CD4-positive, alpha-beta T cell treated with Interleukin-6 for 4 hours (primary cell): ENCODE measurements around the gene PPP2R5B.

ENCODE experiments used
- DNase-seq: peaks from one replicate; pipeline ENCODE4 v3.0.0-alpha.2; 2020; ENCODE audit warnings: mixed read lengths

The PPP2R5B gene

DNA sequence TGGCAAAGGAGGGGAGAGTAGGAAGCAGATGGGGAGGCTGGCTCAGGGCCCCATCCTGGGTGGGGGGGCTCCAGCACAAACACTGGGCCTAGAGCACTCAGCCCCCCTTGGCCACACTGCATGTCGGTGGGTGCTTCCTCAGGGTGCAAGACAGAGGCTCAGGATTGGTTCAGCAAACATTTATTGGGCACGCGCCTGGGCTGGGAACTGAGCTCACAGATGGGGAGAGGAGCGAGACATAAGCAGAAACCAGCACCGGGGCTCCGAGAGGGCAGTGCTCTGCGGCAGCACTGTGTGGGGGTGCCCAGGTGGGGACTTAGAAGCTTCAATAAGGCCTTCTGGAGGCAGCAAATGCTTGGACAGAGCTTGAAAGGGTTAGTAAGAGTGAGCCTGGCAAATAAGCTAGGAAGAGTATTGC, 34.0 kb upstream of the PPP2R5B start:
- DNase-seq, result no peak

DNA sequence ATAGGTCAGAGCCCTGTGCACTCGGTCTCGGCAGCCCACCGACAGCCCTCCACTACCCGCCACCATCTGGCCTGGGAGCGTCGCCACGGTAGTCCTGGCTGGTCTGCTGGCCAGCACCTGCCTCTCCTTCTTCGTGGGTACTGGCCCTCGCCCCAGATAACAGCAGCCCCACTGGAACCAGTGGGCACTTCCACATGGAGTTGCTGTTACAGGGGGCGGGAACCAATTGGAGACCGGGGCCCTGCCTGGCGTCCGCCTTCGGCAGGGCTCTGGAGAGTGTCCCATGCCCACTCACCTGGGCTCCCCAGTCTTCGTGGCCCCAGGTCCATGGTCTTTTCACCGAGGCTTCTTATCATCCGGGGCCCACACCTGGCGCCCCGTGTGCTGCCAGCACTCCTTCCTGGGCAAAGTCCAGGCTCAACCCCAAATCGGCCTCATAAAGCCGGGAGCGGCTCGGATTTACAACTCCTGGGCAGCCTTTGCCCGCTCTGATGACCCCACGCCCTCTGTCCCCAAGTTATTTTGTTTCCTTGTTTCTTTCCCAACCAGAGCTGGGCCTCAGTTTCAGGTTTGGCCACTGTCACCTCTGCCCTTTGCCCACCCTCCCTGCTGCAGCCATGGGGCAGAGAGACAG, 33.2 kb upstream of the PPP2R5B start:
- no peak for DNase-seq

DNA sequence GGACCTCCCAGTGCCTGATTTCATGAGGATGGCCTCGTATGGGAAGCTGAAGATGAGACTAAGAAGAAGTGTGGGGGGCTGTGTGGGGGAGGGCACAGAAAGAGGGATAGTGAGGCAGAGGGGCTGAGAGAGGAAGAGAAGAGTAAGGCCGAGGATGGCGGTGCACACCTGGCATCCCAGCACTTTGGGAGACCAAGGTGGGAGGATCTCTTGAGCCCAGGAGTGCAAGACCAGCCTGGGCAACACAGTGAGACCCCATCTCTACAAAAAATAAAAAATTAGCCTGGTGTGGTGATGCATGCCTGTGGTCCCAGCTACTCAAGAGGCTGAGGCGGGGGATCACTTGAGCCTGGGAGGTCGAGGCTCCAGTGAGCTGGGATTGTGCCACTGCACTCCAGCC, 32.6 kb upstream of the PPP2R5B start:
- no peak for DNase-seq

DNA sequence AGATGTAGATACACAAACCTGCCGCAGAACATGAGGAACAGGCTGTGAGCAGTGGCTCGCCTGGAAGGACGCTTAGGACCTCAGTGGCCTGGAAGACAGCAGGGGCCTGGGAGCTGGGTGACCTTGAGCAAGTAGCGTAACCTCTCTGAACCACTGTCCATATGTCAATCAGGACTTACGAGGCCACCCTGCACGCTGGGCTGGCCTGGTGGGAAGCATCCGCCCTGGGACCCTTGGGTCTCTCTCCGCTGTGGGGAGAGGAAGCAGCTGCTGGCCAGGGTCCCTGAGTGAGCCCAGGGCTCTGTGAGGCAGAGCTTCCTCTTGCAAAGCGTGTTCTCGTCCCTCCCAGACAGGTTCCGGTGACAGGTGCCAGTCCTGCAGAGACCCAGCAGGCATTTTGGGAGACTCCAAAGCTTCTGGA, 32.1 kb upstream of the PPP2R5B start:
- DNase-seq, result no peak

DNA sequence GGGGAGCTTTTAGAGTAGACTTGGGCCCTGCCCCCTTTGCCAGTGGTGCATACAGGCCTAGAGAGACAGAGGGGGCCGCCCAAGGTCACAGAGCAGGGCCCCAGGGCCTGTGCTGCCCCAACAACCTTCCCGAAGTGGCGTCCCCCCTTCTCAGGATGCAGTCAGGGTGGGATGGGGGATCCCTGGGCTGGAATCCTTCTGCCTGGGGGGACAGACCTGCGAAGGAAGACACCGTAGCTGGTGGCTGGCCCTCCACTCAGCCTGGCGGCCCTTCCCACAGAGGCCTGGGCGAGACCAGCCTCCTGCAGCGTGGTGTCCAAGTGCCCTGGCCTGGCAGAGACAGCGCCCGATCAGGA, 31.7 kb upstream of the PPP2R5B start:
- no peak for DNase-seq

DNA sequence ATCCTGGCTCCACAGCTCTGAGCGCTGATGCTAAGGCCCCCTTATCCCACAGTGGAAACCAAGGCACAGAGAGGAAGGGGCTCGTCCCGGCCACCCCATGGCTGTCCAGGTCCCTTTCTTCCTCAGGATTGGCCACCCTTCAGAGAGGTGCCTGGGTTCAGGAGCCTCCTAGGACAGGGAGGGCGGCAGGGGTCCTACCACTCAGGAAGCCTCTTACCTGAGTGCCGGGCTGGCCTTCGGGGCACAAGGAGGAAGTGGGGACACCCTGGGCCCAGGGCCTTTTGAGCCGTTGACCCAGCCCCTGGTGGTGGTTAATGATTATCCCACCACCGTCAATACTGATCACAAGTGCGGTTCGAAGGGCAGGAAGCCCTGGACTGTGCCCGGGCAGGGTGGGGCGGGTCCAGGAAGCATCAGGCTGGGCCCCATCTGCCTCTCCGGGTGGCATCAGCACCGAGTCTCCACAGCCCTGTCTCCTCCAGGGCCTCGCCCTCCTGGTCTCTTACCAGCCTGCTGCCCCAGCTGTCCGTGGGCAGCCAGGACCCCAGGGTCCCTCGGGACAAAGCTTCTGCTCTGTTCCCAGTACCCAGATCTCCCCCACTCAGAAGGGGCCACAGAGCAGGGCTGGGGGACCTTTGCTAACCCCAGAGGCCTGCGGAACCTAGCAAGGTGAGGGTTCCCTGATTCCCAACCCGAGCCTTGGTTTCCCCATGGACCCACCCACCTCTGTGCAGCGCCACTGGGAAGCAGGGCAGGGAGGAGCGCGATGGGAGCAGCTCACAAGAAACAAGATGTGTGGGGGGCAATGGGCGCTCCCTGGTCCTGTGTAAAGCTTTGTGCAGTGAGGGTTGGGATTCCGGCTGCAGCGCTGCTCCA, 31.1 kb upstream of the PPP2R5B start:
- DNase-seq, result no peak

DNA sequence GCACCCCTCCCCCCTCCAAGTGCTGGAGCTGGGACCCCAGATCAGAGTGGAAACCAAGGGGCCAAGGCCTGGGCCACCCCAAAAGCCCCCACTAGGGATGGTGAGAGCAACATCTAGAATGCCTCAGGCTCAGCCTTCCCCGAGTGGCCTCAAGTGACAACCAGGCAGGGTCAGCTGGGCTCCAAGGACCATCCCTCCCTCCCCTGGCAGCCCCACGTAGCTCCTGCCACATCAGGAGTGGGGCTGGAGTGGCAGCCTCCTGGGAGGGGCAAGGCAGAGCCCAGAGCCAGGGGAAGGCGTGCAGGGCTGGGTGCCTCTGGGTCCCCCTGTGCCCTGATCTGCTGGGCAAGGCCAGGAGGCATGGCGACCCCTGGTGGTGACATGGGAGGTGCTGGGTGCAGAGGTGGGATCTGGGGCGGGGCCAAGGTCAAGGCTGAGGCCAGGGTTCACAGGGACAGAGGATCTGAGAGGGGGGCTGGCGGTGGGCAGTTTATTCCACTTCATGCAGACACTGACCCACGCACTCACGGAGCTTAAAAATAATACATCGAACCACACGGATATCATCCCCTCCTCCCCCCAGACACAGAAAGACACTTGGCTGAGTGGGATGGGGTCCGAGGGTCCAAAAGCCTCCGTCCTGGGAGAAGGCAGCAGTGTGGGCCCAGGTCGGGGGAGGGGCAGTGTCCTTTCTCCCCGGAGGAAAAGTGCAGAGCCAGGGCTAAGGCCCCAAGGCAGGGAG, 30.2 kb upstream of the PPP2R5B start:
- peak; percentile 95 for DNase-seq

DNA sequence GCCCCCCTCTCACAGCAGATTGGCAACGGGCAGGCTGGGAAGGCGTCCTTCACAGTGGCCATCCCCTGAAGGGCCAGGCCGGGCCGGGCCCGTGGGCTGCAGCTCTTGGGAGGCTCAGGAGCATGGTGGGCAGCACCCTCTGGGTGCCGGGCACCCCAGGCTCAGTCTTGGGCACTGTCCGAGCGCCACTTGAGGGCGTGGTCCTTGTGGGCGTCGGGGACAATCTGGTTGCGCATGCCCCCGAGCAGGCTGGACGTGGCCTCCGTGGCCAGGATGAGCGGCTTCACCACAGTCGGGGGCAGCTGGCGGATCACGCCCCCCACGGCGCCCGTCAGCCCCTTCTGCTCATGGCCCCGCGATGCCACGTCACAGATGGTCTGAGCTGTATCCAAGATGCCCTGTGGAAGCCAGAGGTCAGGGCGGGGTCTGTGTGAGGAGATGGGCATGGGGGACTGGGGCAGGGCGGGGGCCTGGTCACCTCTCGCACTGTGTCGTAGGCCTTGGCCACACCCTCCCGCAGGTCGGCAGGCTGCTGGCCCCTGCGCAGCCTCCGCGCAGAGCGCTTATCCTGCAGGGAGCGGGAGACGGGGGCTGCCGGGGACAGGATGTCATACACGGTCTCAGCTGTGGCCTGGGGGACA, 29.6 kb upstream of the PPP2R5B start:
- DNase-seq, result no peak

DNA sequence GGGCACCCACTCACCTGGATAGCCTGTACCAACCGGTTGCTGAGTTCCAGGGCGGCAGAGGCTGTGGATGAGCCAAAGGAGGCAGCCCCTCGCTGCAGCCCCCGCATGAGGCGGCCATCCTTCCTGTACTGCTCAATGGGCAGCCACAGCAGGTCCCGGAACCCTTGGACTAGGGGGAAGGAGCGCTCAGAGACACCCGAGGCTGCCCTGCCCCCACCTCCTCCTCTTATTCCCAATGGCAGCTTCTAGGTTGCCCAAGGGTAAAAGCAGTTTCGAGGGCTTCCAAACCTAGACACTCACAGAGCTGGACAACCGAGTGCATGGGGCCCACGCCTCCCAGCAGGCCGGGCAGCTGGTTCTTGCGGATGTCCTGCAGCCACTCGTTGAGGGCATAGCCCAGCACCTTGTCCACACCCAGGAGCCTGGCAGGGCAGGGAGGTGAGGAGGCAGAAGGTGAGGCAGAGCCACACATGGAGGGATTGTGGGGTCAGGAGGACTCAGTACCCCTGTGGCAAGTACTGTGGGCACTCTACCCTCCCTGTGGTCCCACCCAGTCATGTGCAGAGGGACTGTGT, 28.0 kb upstream of the PPP2R5B start:
- DNase-seq, result no peak

DNA sequence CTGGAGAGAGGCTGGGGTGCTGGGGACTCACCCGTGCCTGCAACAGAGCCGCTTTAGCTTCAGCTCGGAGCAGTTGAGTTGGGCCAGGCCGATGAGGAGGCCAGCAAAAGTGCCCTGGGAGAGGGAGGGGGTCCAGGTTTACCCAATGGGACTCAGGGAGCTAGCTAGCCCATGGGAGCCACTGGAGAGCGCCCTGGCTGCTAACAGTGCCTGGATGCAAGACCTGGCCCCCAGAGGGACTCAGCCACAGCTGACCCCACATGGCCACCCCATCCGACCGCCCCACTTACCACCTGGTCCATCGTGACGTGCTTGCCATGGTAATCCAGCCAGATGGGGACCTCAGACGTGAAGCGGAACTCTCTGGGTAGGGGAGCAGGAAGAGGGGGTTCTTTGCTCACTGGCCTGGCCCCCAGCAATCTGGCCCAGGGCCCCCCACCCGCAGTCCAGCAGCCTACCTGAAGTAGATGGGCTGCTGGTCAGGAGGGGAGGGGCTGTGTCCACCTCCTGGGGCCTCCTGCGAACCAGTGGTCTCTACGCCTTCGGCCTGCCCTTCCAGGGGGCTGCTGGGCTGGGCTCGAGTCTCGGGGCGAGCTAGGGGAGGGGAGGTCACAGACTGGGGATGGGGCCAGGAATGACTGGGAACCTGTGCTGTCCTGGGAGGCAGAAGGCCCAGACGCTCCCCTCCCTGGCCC, 27.0 kb upstream of the PPP2R5B start:
- no peak for DNase-seq

DNA sequence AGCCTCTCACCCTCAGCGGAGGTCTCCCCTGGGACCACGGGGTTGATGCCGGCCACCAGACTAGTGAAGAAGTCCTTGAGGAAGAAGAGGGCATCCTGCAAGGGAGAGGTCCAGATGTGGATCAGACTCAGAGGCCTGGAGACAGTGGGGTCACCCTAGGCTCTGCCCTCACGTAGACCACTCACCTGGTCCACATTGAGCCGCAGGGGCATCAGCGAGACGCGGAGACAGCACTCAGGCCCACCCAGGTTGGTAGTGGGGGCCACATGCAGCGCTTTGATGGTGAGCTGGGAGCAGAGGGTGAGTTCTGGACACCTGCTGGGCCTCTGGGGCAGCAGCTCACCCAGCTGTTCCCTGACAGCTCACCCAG, 26.4 kb upstream of the PPP2R5B start:
- no peak for DNase-seq

DNA sequence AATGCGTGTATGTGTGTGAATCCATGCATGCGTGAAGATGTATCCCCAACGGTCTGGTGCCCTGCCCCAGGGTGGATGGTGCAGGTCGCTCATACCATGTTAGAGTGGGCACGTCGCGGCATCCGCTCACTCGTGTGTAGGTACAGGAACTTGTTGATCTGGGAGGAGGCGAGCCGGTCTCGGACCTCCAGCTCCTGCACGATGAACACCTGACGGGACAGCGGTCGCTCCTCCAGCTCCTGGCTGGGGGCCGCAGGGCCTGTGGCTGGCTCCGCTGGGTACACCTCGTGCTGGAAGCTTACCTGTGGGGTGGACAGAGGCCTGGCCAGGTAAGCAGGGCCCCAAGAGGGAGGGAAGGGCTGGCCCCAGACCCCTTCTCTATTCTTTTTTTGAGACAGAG, 25.9 kb upstream of the PPP2R5B start:
- DNase-seq, result no peak

DNA sequence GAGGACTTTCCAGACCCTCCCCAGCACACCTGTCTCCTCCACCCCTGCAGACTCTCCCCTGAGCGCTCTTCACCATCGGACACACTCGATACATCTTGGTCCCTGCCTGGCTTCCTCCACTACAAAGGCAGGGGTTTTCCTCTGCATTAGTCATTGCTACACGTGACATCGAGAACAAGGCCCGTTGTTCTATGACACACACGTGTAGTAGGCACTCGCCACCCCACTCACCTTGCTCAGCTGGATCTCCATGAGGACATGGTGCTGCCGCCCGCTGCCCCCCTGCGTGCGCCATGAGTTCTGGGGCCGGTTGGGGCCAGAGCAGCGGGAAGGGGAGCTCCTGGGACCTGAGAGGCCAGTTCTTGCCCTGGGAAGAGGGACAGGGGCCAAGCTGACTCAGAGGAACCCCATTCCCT, 24.2 kb upstream of the PPP2R5B start:
- peak; percentile 70 for DNase-seq

DNA sequence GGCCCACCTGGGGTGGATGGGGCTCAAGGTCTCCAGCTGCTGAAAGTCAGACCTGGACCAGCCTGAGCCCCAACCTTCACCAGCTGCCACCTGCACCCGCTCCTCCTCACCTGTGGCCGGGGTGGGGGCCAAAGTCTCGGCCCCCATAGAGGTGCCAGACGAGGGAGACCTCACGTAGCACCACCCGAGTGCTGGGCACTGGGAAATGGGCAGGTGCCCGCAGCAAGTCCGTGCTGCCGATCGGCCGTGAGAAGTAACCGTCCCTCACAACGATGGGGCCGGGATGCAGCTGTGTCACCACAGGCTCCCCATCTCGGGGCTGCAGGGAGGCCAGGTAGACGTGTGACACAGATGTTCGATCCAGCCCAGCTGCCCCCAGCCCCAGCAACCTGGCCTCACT, 23.7 kb upstream of the PPP2R5B start:
- no peak for DNase-seq

DNA sequence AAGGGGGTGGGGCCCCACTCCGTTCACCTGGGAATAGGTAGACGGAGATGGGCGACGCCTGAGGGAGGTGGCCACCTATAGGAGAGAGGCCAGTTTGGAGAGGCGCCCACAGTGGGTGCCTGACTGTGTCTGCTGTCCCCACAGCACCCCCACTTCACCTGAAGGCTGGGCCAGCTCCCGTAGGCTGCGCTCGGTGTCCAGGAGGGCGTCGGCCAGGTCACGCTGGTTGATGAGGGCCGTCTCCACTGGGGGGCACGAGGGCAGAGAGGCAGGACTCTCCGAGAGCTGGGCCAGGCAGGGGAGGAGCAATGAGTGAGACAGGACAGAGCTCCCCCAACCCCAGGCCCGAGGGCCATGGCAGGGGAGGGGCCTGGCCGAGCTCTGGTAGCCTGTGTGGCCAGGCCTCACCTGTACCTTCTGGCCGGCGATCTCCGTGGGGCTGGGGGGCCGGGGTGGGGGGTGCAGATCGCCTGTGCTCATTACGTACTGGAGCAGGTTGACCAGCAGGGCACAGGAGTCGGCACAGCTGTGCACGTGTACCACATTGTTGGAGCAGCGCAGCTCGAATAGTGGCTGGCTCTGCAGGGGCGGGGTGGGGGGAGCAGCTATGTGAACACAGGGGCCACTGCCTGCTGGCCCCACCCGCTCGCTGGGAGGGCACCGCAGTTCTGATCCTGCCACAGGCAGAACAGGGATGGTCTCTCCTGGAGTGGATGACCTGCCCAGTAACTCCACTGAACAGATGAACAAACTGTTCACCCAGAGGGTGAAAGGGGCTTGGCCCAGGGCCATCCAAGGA, 22.2 kb upstream of the PPP2R5B start:
- DNase-seq, result no peak

DNA sequence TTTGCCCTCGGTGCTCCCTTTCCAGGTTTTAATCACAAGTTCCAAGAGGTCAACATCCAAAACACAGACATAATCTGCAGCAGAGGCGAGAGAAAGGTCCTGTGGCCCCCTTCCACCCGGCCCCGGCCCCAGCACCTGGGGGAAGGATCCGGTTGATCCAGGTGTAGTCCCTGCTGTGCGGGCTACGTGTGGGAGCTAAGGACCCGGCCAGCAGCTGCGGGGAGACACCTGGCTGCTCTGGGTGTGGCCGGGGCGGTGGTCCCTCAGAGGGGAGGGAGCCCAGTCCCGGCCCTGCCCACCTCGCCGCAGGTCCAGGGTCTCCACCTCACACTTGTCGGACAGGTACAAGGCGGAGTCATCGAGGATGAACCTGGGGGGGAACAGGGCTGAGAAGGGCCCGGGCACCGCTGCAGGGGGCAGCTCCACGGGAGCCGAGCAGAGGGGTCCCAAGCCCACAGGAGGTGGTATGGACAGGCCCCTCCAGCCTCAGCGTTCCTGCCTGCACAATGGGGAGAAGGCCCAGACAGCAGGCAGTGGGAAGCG, 21.1 kb upstream of the PPP2R5B start:
- DNase-seq, result no peak

DNA sequence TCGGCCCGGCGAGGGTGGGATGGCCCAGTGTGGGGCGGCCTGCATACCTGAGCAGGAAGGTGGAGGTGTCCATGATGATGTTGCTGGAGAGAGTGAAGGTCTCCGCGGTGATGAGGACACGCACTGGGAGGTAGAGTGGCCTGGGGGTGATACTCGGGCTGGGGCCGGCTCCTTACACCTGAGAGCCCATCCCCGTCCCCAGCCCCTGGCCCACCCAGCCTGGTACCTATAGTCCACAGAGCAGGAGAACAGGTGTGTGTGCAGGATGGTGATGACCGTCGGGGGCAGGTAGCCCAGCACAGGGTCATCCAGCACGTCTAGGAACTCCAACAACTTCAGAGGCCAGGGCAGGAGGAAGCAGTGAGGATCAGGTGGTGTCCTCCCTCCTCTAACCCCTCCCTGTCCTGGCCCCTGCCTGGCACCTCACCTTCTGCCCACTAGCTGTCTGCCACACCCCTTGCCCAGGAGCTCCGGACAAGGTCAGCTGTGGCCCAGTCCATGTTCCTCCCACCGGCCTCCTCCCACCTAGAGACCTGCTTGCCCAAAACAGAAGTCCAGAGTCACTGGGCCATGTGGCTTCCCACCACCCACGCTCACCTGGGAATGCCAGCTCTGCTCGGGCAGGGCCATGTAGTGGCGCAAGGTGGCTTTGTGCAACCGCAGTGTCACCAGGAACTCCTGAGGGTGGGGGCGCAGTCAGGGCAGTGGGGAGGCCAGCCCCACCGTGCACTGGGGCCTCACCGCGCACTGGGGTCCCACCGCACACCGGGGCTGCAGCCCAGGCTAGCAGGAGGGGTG, 18.8 kb upstream of the PPP2R5B start:
- DNase-seq, result no peak

DNA sequence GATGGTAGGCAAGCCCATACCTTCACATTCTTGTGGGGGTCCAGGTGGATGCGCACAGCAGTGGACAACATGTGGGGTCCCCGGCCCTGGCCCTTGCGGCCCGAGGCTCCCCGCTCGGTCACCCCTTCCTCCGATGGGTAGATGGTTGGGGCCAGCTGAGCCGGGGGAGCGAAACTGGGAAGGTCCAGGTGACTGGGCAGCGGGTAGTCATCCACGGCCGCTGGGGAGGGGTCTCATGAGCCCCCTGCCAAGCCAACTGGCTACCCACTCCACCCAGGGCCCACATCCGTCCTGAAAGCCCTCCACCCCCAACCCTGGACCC, 18.2 kb upstream of the PPP2R5B start:
- DNase-seq, result no peak

DNA sequence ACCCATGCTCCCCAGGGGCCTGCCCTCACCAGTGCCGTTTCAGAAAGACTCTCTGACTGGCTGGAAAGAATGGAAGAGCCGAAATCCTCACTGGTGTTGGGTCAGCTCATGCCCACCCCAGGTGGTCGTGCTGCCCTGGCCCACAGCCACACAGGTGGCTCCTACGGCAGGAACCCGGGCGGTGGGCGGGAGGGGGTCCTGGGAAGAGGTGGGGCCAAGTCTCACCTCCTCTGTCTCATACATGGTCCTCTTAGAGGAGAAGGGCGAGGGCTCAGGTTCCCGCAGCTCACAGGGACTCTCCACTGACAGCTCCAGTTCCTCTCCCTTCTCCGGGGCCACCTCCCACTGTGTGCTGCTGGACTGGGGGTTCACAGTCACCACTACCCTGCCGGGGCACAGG, 15.7 kb upstream of the PPP2R5B start:
- no peak for DNase-seq

DNA sequence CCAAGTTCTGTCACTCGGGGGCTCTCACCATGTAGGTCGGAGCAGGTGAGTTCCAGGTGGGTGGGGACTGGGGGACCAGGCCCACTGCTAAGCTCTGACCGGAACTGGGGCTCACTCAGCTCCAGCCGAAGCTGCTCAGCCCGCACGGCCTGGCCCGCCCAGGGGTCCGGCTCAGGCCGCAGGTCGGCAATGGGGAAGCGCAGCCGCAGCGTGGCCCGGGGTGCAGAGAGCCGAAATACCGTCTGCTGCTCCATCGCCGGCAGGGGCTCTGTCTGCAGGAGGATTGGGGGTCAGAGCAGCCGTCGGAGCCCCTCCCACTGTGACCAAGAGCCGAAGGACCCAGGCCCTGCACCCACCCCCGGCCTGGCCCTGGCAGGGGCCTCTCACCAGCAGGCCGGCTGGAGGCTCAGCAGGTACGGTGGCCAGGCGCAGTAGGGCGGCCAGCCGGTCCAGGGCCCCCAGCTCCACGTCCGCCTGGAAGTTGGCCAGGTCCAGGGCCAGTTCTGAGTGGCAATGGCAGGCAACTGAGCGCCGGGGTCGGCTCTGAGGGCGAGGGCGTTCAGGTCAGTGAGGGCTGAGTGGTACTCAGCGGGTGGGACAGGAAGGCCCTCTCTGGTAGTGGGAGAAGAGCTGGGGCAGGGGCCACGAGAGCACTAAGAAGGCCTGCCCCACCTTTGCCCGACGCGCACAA, 14.7 kb upstream of the PPP2R5B start:
- no peak for DNase-seq
